Small intestine (tissue), 7 donors: ENCODE results near the gene ADSL. TPM values are rescaled to one million over a fixed set of nuclear protein-coding genes. Genes with fewer than 3 reads are reported as not detected.

Experiments used
- DNase-seq, 2 donors: peaks; one replicate each; pipeline versions ENCODE4 v3.0.0 to v3.0.0-alpha.2; 2013
- FAIRE-seq: peaks from 2 replicates; lab custom pipeline; 2012; peaks lifted over from hg19 to GRCh38; lab: Jason Lieb, UNC
- H3K27ac ChIP-seq, 3 donors: one replicate each; pipeline ENCODE4 v1.5.1; 2013; ENCODE audit warnings: low read length in 2 of 3, mild to moderate bottlenecking in 2 of 3, control low read depth in 1 of 3, inconsistent platforms in 1 of 3, low read depth in 1 of 3, moderate library complexity in 1 of 3
- H3K27me3 ChIP-seq, 3 donors: one replicate each; pipeline ENCODE4 v1.6.1; 2013; ENCODE audit warnings: low read length in 3 of 3, inconsistent platforms in 1 of 3; ENCODE audit not compliant: control insufficient read depth in 3 of 3, insufficient read depth in 3 of 3
- H3K36me3 ChIP-seq, 3 donors: one replicate each; pipeline ENCODE4 v1.6.1; 2013; ENCODE audit warnings: low read length in 3 of 3, inconsistent platforms in 1 of 3, low read depth in 1 of 3, mild to moderate bottlenecking in 1 of 3, moderate library complexity in 1 of 3; ENCODE audit not compliant: control insufficient read depth in 3 of 3, insufficient read depth in 2 of 3
- H3K4me1 ChIP-seq, 3 donors: one replicate each; pipeline ENCODE4 v1.6.1; 2013; ENCODE audit warnings: low read length in 2 of 3, inconsistent platforms in 1 of 3, low read depth in 1 of 3, mild to moderate bottlenecking in 1 of 3, moderate library complexity in 1 of 3; ENCODE audit not compliant: control insufficient read depth in 3 of 3, insufficient read depth in 2 of 3
- H3K4me3 ChIP-seq, 3 donors: one replicate each; pipeline ENCODE4 v1.5.1; 2013; ENCODE audit warnings: low read length in 3 of 3, control low read depth in 1 of 3, inconsistent platforms in 1 of 3, low read depth in 1 of 3, mild to moderate bottlenecking in 1 of 3, moderate library complexity in 1 of 3
- H3K9me3 ChIP-seq, 2 donors: one replicate each; pipeline ENCODE4 v1.6.1; 2013; ENCODE audit warnings: low read depth in 1 of 2, low read length in 1 of 2; ENCODE audit not compliant: control insufficient read depth in 2 of 2, insufficient read depth in 1 of 2
- WGBS, 3 donors: extraction: QIAGEN DNeasy Blood & Tissue Kit; methylation state at CpG; one replicate each; pipeline ENCODE4 v1.1.7; 2013; 5-methylcytosine and 5-hydroxymethylcytosine counted together
- polyA plus RNA-seq, 4 donors: library from polyadenylated mRNA; stranded (reverse) in 3 of 4; unstranded in 1 of 4; fragments of 200-250 nt in 3 of 4; fragments of 120-200 nt in 1 of 4; gene quantifications; one replicate each; pipeline versions ENCODE4 v1.2.1 to v1.2.3, GENCODE V29; 2013
- donor health status: healthy with polysubstance abuse.
- donor health status: control.
- donor health status: control.
- donor health status: Bipolar disorder and iron deficiency.
- donor health status: healthy.

The ADSL gene
- polyA plus RNA-seq, 4 donors: 23.9 to 78.2 (median 45.2) TPM

DNA sequence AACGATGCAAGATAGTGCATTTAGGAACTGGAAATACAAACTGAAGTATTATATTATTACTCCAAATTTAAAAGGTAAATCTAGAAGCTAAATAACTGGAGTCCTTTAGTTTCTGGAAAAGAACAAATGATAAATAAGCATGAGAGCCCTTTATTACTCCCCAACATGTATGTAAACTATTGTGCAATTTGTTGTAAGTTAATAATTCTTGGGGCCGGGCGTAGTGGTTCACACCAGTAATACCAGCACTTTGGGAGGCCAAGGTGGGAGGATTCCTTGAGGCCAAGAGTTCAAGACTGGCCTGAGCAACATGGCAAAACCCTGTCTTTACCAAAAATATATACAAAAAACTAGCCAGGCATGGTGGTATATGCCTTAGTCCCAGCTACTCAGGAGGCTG lies 35.2 kb downstream of the ADSL start:
- 77 to 84% (median 81%) methylated on average over 3 of the region's 3 CpGs for WGBS, 3 donors
- Histone ChIP-seq H3K36me3 (peaks cover 0 to 3% (median 0%) of the 10 kb centered on the region in 3 donors), H3K9me3 (no peaks in the 10 kb centered on the region), H3K4me3 (no peak overlapping the region), H3K27ac (no peak overlapping the region), H3K4me1 (peaks cover 0 to 6% (median 2%) of the 10 kb centered on the region in 3 donors), H3K27me3 (no peaks in the 10 kb centered on the region)
- DNase-seq (no peak), FAIRE-seq (no peak)

DNA sequence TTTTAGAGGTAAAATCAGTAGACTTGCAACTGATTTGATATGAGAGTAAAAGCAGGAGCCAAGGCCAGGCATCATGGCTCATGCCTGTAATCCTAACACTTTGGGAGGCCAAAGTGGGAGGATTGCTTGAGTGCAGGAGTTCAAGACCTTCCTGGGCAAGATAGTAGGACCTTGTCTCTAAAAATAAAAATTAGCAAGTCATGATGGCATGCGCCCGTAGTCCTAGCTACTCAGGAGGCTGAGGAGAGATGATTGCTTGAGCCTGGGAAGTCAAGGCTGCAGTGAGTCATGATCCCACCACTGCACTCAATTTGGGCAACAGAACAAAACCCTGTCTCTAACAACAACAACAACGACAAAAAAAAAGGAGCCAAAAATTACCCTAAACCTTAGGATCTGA lies 37.6 kb downstream of the ADSL start:
- DNase-seq: no peak
- no peaks in the 10 kb centered on the region for H3K27me3 ChIP-seq
- H3K4me1 ChIP-seq: peaks cover 4 to 6% (median 4%) of the 10 kb centered on the region in 3 donors
- 87 to 95% (median 93%) methylated on average over 3 of the region's 3 CpGs for WGBS, 3 donors
- peaks cover 0 to 3% (median 2%) of the 10 kb centered on the region in 3 donors for H3K36me3 ChIP-seq
- no peaks in the 10 kb centered on the region for H3K9me3 ChIP-seq
- H3K27ac ChIP-seq: no peak overlapping the region
- no peak for FAIRE-seq
- H3K4me3 ChIP-seq: no peak overlapping the region

DNA sequence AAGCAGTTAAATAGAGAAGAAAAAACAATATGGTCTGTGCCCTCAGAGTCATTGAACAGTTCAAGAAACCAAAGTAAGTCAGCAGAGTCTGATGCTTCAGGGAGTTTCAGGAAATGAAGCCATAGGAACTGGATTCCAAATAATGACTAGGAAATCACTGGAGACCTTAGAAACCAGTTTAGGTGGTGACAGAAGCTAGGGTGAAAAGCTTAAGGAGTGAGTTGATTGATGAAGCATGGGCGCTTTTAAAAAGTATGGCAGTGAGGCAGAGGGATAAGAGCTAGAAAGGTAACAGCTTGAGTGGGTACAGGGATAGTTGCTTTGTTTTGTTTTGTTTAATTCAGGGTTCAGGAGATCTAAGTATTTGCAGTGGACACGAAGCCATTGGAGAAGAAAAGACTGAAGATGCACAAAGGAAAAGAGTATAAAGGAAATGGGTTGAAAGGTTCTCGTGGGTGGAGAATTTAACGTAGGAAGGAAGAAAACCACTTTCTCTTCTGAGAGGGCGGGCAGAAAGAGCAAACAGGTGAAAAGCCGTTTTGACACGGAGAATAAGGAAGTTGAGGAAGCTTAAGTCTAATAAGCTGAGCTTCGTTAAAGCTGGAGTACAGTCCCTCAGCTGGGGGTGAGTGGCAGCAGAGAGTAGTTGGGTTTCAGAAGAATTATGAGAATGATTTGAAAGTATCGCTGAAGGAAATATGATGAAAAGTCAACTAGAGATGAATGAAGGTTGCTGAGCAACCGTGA lies 38.9 kb downstream of the ADSL start:
- 11 to 41% (median 14%) methylated on average over 10 of the region's 10 CpGs for WGBS, 3 donors
- DNase-seq: peak; percentile 50 to 68
- no peaks in the 10 kb centered on the region for H3K27me3 ChIP-seq
- peak overlapping the region; percentile 1 to 88 (median 70) for H3K27ac ChIP-seq
- H3K9me3 ChIP-seq: no peaks in the 10 kb centered on the region
- peaks cover 0 to 3% (median 2%) of the 10 kb centered on the region in 3 donors for H3K36me3 ChIP-seq
- no peak for FAIRE-seq
- peak overlapping the region in 1 of 3 donors; percentile 33 for H3K4me3 ChIP-seq
- peaks cover 4 to 6% (median 4%) of the 10 kb centered on the region in 3 donors for H3K4me1 ChIP-seq

DNA sequence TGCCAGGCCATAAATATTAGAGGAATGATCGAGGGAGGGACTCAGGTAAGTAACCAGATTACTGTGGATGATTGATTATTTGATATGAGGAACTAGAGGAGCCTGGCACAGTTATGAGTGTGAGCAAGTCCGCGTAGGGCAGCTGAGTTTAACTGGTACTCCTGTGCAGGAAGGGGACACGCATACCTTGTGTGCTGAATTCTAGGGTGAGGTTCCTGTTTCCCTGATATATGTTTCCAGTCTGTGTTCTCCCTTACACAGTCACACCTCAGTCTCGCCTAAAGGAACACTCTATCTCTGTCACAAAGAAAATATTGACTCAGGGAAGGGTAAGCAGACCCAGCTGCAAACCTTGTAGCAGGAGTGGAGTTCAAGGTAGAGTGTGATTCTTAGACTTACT lies 41.4 kb downstream of the ADSL start:
- peaks cover 4 to 6% (median 4%) of the 10 kb centered on the region in 3 donors for H3K4me1 ChIP-seq
- no peaks in the 10 kb centered on the region for H3K27me3 ChIP-seq
- peak overlapping the region; percentile 54 to 78 (median 56) for H3K27ac ChIP-seq
- 28 to 50% (median 33%) methylated on average over 5 of the region's 5 CpGs for WGBS, 3 donors
- H3K4me3 ChIP-seq: no peak overlapping the region
- no peaks in the 10 kb centered on the region for H3K9me3 ChIP-seq
- FAIRE-seq: no peak
- DNase-seq: peak; percentile 65 to 91
- H3K36me3 ChIP-seq: peaks cover 0 to 2% (median 2%) of the 10 kb centered on the region in 3 donors

DNA sequence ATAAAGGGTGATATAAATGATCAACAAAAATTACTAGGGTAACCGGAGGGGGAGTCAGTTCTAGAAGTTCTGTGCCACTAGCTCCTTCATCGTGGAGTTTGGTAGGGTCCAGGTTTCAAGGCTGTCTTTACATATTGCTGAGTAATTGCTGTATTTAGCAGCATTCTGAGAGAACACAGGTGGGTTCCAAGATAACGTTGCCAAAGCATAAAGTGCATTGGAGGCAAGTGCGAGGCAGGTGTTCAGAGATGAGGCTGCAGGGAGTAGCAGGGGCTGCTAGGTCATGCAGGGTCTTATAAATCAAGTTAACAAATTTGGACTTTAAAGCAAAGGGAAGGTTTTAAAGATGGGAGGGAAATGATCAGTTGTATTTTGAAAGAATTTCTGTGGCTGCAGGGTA lies 41.9 kb downstream of the ADSL start:
- no peak overlapping the region for H3K4me3 ChIP-seq
- peak overlapping the region in 2 of 3 donors; percentile 54 to 78 for H3K27ac ChIP-seq
- H3K36me3 ChIP-seq: peaks cover 0 to 2% (median 2%) of the 10 kb centered on the region in 3 donors
- H3K27me3 ChIP-seq: no peaks in the 10 kb centered on the region
- no peak for DNase-seq
- 27 to 45% (median 38%) methylated on average over 4 of the region's 4 CpGs for WGBS, 3 donors
- H3K4me1 ChIP-seq: peaks cover 4 to 6% (median 4%) of the 10 kb centered on the region in 3 donors
- H3K9me3 ChIP-seq: no peaks in the 10 kb centered on the region
- no peak for FAIRE-seq

DNA sequence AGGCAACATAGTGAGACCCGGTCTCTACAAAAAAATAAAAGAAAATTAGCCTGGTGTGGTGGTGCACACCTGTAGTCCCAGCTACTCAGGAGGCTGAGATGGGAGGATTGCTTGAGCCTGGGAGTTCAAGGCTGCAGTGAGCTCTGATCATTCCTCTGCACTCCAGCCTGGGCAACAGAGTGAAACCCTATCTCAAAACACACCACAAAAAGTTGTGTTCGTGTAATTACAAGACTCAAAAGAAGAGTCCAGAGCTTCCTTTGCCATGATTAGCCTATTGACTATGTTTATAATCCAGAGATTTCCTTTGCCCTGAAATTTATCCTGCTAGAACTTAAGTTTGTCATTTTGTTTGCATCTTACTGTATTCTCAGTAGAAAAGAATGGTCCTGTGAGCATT lies 45.1 kb downstream of the ADSL start:
- no peaks in the 10 kb centered on the region for H3K9me3 ChIP-seq
- H3K4me3 ChIP-seq: no peak overlapping the region
- peaks cover 0 to 9% (median 2%) of the 10 kb centered on the region in 3 donors for H3K36me3 ChIP-seq
- no peaks in the 10 kb centered on the region for H3K27me3 ChIP-seq
- WGBS, 3 donors: 78 to 89% (median 83%) methylated on average over 2 of the region's 2 CpGs
- no peak for DNase-seq
- H3K4me1 ChIP-seq: peaks cover 0 to 4% (median 3%) of the 10 kb centered on the region in 3 donors
- no peak for FAIRE-seq
- H3K27ac ChIP-seq: no peak overlapping the region

DNA sequence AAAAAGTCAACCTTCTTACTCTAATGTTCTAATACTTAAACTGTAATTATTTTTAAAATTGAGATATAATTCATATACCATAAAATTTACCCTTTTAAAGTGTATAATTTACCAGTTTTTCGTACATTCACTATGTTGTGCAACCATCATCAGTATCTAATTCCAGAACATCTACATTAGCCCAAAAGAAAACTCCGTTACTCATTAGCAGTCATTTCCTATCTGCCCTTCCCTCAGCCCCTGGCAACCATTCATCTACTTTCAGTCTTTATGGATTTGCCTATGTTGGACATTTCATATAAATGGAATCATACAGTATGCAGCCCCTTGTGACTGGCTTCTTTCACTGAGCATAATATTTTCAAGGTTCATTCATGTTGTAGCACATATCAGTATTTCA lies 46.3 kb downstream of the ADSL start:
- FAIRE-seq (no peak), DNase-seq (no peak)
- Histone ChIP-seq H3K4me3 (no peak overlapping the region), H3K36me3 (peaks cover 0 to 12% (median 2%) of the 10 kb centered on the region in 3 donors), H3K4me1 (peaks cover 0 to 5% (median 1%) of the 10 kb centered on the region in 3 donors), H3K27me3 (no peaks in the 10 kb centered on the region), H3K27ac (no peak overlapping the region), H3K9me3 (no peaks in the 10 kb centered on the region)
- 84 to 92% (median 89%) methylated on average over 2 of the region's 2 CpGs for WGBS, 3 donors

DNA sequence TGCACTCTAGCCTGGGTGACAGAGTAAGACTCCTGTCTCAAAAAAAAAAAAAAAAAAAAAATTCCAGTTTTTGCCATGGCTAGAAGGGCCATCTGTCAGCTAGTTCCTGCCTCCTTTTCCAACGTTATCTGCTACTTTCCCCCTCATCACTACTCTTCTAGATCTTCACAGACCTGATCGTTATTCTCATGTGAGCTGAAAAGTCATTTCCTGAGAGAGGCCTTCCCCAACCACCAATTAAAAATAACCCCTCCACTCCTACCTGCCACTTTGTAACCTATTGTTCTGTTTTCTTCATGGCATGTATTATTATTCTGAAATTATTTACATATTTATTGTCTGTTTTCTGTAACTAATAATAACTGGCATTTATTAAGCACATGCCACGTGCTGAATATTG lies 48.3 kb downstream of the ADSL start:
- no peak overlapping the region for H3K4me3 ChIP-seq
- FAIRE-seq (no peak), DNase-seq (no peak)
- WGBS, 3 donors: 77 to 84% (median 78%) methylated on average over 3 of the region's 3 CpGs
- H3K4me1 ChIP-seq: peaks cover 0 to 5% (median 0%) of the 10 kb centered on the region in 3 donors
- H3K9me3 ChIP-seq: no peaks in the 10 kb centered on the region
- no peaks in the 10 kb centered on the region for H3K27me3 ChIP-seq
- peaks cover 0 to 20% (median 0%) of the 10 kb centered on the region in 3 donors for H3K36me3 ChIP-seq
- no peak overlapping the region for H3K27ac ChIP-seq
